HepG2 (cell line): ENCODE data around the gene STARD10. TPM values are rescaled to one million over a fixed set of nuclear protein-coding genes. Genes with fewer than 3 reads are reported as not detected.

Source experiments
- GLMP ChIP-seq: sonication (generic); formaldehyde crosslinking; IDR thresholded peaks from 2 replicates; pipeline ENCODE4 v1.9.0; 2021; ENCODE audit warnings: missing genetic modification reagents, mild to moderate bottlenecking, borderline replicate concordance
- GMEB2 ChIP-seq: IDR thresholded peaks from 2 replicates; pipeline ENCODE4 v1.6.1; 2016; ENCODE audit warnings: missing biosample characterization, missing genetic modification reagents, low read depth
- ISX ChIP-seq: sonication (generic); formaldehyde crosslinking; conservative IDR thresholded peaks from 2 replicates; pipeline ENCODE4 v1.5.0; 2020; ENCODE audit warnings: missing genetic modification reagents
- MLXIP ChIP-seq: sonication (generic); formaldehyde crosslinking; IDR thresholded peaks from 2 replicates; pipeline ENCODE4 v1.9.0; 2021; ENCODE audit warnings: missing genetic modification reagents, borderline replicate concordance
- NCOA1 ChIP-seq: sonication (generic); formaldehyde crosslinking; IDR thresholded peaks from 2 replicates; pipeline ENCODE4 v1.9.0; 2021; ENCODE audit warnings: missing genetic modification reagents
- PAX8 ChIP-seq: sonication (generic); formaldehyde crosslinking; IDR thresholded peaks from 2 replicates; pipeline ENCODE4 v1.8.0; 2022; ENCODE audit warnings: mild to moderate bottlenecking, missing genetic modification reagents, borderline replicate concordance
- RAD51 ChIP-seq: fragments of 450-650 bp; IDR thresholded peaks from 2 replicates; pipeline ENCODE4 v1.6.1; 2016; ENCODE audit warnings: borderline replicate concordance
- RARA ChIP-seq: IDR thresholded peaks from 2 replicates; pipeline ENCODE4 v1.6.1; 2016; ENCODE audit warnings: missing genetic modification reagents, missing compliant biosample characterization
- RNF2 ChIP-seq: fragments of 450-650 bp; conservative IDR thresholded peaks from 2 replicates; pipeline ENCODE4 v1.6.1; 2016; ENCODE audit warnings: low read depth
- SAP130 ChIP-seq: IDR thresholded peaks from 2 replicates; pipeline ENCODE4 v1.6.1; 2016; ENCODE audit warnings: low read depth
- TSC22D2 ChIP-seq: sonication (generic); formaldehyde crosslinking; IDR thresholded peaks from 2 replicates; pipeline ENCODE4 v1.5.1; 2020; ENCODE audit warnings: missing genetic modification reagents, mild to moderate bottlenecking, borderline replicate concordance
- ZMYM4 ChIP-seq: sonication (generic); formaldehyde crosslinking; IDR thresholded peaks from 2 replicates; pipeline ENCODE4 v1.8.1; 2023; ENCODE audit warnings: mild to moderate bottlenecking, missing genetic modification reagents
- ZNF18 ChIP-seq: sonication (generic); formaldehyde crosslinking; IDR thresholded peaks from 2 replicates; pipeline ENCODE4 v1.8.0; 2022; ENCODE audit warnings: mild to moderate bottlenecking, missing genetic modification reagents; ENCODE audit not compliant: insufficient replicate concordance
- ZNF224 ChIP-seq: sonication (generic); formaldehyde crosslinking; IDR thresholded peaks from 2 replicates; pipeline ENCODE4 v1.5.0; 2020; ENCODE audit warnings: mild to moderate bottlenecking, missing genetic modification reagents
- ZNF260 ChIP-seq: sonication (generic); formaldehyde crosslinking; IDR thresholded peaks from 2 replicates; pipeline ENCODE4 v1.4.0; 2020; ENCODE audit warnings: missing genetic modification reagents, low read depth, mild to moderate bottlenecking, borderline replicate concordance
- ZNF343 ChIP-seq: sonication (generic); formaldehyde crosslinking; IDR thresholded peaks from 2 replicates; pipeline ENCODE4 v1.4.0; 2020; ENCODE audit warnings: mild to moderate bottlenecking, missing genetic modification reagents
- ZNF562 ChIP-seq: sonication (generic); formaldehyde crosslinking; IDR thresholded peaks from 2 replicates; pipeline ENCODE4 v1.8.0; 2022; ENCODE audit warnings: missing genetic modification reagents, borderline replicate concordance
- ZNF569 ChIP-seq: sonication (generic); formaldehyde crosslinking; IDR thresholded peaks from 2 replicates; pipeline ENCODE4 v1.5.0; 2020; ENCODE audit warnings: mild to moderate bottlenecking, missing genetic modification reagents, moderate library complexity, borderline replicate concordance
- ZNF749 ChIP-seq: sonication (generic); formaldehyde crosslinking; IDR thresholded peaks from 2 replicates; pipeline ENCODE4 v1.8.0; 2022; ENCODE audit warnings: mild to moderate bottlenecking, missing genetic modification reagents, moderate library complexity, borderline replicate concordance
- ZNF839 ChIP-seq: sonication (generic); formaldehyde crosslinking; IDR thresholded peaks from 2 replicates; pipeline ENCODE4 v1.4.0; 2020; ENCODE audit warnings: missing genetic modification reagents, mild to moderate bottlenecking, borderline replicate concordance
- ZNF878 ChIP-seq: sonication (generic); formaldehyde crosslinking; IDR thresholded peaks from 2 replicates; pipeline ENCODE4 v1.8.1; 2023; ENCODE audit warnings: mild to moderate bottlenecking, missing genetic modification reagents, moderate library complexity
- ZSCAN31 ChIP-seq: sonication (generic); formaldehyde crosslinking; IDR thresholded peaks from 2 replicates; pipeline ENCODE4 v1.5.0; 2020; ENCODE audit warnings: low read depth, mild to moderate bottlenecking, missing genetic modification reagents
- polyA plus RNA-seq, 8 experiments: library from polyadenylated mRNA; depleted of rRNA in 3 of 8; stranded (reverse) in 7 of 8; unstranded in 1 of 8; fragments of >200 nt; fragmentation: Illumina TruSeq in 4 of 8; extraction: Trizol in 4 of 8; gene quantifications; 2 replicates each; pipeline versions ENCODE4 v1.2.1 to v1.2.3, GENCODE V29; 2011 to 2016; ENCODE audit warnings: low read depth in 4 of 8, missing spikeins in 1 of 8, mixed read lengths in 1 of 8; ENCODE audit not compliant: insufficient read depth in 1 of 8
- total RNA-seq, 5 experiments: library from RNA; depleted of rRNA; stranded (reverse); fragments of >200 nt; fragmentation: Illumina TruSeq; extraction: Trizol; gene quantifications; 2 replicates each; pipeline ENCODE4 v1.2.3, GENCODE V29; 2016; ENCODE audit warnings: low read depth in 1 of 5

The STARD10 gene
- total and polyA plus RNA-seq, 2 of the 13 experiments (the other 11 are each of a cell fraction or from before 2014, with no cell fraction given), result 260 to 341 TPM

- TF ChIP-seq GLMP (CRISPR knock-in tag), result no peak
- TF ChIP-seq ZNF18, result no peak
- no peak for TF ChIP-seq ZSCAN31 (CRISPR knock-in tag)
- TF ChIP-seq ZNF562 (CRISPR knock-in tag), result no peak
- TF ChIP-seq ZNF749 (CRISPR knock-in tag), result no peak
- no peak for TF ChIP-seq RAD51
- no peak for TF ChIP-seq RARA (CRISPR knock-in tag)
- TF ChIP-seq NCOA1 (CRISPR knock-in tag), result no peak
- no peak for TF ChIP-seq RNF2
- 0 out of 2 replicates have a peak, but pooled peaks have one; percentile 61 for TF ChIP-seq ZNF343 (CRISPR knock-in tag)
- no peak for TF ChIP-seq MLXIP (CRISPR knock-in tag)
- TF ChIP-seq ZNF224 (CRISPR knock-in tag), result no peak
- TF ChIP-seq ZNF569 (CRISPR knock-in tag), result no peak
- no peak for TF ChIP-seq ISX (CRISPR knock-in tag)
- no peak for TF ChIP-seq ZNF839 (CRISPR knock-in tag)
- no peak for TF ChIP-seq PAX8 (CRISPR knock-in tag)
- TF ChIP-seq ZNF260 (CRISPR knock-in tag), result no peak
- no peak for TF ChIP-seq ZNF878 (CRISPR knock-in tag)
- TF ChIP-seq GMEB2 (CRISPR knock-in tag), result no peak
- peak; percentile 51 for TF ChIP-seq SAP130
- TF ChIP-seq ZMYM4 (CRISPR knock-in tag), result no peak
- TF ChIP-seq TSC22D2 (CRISPR knock-in tag), result no peak
Measured at GRCh38 chr11:72776844-72777754, 16.7 kb downstream of the STARD10 start (continued).
